ENCODE results near the gene SPATA2L.
"Not testable (repeated sequence)": the region's sequence is repeated elsewhere in the genome, so short reads cannot be mapped to it uniquely, and the experiment has no call there.

Gene SPATA2L

DNA sequence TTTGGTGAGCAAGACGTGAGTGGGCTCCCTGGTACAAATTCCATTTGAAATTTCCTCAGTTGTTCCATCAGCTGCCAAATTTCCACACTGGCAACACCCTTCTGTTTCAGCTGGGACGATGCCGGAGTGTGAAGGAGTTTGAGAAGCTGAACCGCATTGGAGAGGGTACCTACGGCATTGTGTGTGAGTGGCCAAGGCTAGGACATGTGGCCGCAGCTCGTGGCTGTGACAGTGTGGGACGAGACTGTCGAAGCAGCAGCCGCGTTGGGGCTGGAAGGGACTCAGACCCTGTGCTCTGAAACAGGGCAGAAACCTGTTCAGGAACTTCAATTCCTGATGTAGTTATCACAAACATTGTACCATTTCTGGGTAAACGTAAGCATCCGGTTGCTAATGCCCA lies 12.4 kb downstream of the SPATA2L start:
- DNase-seq: no peak

DNA sequence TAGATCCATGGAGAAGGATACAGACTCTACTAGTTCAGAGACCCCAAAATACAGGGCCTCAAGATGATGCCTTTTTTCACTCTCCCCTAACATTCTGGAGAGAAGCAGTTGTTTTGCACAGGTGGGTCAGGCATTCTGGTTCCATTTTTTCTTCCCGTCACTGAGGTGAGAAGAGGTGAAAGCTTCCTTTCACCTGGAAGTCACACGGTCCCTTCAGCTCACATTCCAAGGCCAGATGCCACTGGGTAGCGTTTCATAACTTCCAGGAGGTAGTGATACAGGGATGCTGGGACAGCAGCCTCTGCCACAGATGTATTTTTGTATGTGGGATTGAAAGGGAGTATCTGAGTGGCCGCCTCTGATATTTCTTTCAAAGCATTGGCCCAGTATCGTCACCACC lies 13.1 kb downstream of the SPATA2L start:
- DNase-seq: no peak

DNA sequence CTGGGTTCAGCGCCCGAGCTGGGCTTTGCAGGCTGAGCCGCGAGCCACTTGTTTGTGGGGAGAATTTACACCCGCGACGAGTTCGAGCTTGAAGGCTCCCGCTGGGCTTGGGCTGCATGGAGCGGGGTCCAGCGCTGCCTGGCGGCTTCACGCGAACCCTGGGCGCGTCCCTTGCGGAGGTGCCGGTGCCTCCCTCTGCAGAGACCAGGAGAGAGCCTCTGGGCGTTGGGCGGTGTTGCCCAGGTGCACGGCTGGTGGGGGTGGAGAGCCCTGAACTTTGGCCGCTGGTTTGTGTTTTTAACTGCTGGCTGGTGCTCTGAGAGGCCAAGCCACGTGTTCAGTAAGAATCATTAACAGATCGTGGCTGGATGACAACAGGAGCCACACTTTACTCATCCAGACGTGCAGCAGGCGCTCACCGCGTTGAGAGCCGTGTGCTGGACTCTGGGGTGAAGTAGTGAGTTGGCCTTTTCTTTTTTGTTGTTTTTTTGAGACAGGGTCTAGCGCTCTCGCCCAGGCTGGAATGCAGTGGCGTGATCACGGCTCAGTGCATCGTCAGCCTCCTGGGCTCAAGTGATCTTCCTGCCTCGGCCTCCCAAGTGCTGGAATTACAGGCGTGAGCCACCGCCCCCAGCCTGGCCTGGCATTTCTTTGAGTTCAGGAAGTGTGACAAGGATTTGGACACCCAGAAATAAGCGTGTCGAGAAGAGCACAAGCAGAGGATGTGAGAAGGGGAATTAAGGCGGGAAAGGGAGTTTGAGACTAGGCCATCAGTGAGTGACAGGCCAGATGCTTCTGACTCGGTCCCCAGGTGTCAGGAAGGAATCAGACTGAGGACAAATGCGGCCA lies 14.2 kb downstream of the SPATA2L start:
- no peak for DNase-seq

DNA sequence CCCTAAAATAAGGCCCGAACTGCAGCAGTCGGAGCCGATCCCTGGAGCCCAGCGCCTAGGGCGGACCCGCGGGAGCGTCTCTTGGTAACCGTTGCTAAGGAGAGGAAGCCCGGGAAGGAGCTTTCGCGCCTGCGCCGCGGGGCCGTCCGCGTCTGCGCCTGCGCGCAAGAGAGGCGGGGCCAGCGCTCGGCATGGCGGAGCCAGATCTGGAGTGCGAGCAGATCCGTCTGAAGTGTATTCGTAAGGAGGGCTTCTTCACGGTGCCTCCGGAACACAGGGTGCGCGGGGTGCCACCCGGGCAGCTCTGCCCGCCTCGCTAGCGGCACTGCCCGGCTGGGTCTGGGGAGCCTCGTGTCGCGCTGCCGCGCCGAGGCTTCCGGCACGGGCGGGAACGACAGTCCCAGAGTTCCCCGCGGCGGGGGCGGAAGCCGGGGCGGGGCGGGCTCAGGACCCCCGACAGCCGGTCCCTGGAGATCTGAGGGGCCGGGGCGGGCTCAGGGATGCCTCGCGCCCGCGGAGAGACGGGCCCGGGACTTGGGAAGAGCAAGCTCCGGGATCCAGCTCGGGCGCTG lies 14.9 kb downstream of the SPATA2L start, which contains the start of gene CDK10:
TSS of gene CDK10 (plus strand) at position 170 of the 572 bp plus-strand sequence. CDS start at position 192, 22 bp downstream.
- DNase-seq: peak; percentile 74 to 88 (median 81)

DNA sequence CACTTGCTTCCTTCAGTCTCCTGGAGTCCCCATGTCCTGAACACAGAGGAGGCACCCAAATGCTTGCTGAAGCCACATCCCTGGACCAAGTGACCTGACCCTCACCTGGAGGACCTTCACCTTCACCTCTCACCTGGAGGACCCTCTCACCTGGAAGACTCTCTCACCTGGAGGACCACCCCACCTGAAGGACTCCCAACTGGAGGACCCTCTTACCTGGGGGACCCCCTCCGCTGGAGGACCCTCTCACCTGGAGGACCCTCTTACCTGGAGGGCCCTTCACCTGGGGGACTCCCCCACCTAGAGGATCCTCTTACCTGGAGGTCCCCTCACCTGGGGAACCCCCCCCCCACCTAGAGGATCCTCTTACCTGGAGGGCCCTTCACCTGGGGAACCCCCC lies 15.6 kb downstream of the SPATA2L start:
- DNase-seq: no peak

DNA sequence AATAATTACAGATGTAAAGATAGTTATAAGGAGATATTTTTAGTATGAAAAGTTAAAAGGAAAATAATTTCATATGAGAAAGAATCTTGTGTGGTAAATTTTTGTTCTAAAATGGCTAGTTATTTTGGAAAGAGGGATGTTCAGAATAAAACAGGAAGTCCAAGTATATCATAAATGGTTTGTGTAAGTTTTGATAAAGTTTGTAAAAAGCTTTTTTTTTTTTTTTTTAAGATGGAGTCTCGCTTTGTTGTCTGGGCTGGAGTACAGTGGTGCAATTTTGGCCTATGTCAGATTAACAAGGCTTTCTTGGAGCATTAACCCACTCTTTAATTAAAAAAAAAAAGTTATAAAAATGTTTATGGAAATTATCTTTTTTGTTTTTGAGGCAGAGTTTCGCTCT lies 23.2 kb downstream of the SPATA2L start:
- DNase-seq: no peak

DNA sequence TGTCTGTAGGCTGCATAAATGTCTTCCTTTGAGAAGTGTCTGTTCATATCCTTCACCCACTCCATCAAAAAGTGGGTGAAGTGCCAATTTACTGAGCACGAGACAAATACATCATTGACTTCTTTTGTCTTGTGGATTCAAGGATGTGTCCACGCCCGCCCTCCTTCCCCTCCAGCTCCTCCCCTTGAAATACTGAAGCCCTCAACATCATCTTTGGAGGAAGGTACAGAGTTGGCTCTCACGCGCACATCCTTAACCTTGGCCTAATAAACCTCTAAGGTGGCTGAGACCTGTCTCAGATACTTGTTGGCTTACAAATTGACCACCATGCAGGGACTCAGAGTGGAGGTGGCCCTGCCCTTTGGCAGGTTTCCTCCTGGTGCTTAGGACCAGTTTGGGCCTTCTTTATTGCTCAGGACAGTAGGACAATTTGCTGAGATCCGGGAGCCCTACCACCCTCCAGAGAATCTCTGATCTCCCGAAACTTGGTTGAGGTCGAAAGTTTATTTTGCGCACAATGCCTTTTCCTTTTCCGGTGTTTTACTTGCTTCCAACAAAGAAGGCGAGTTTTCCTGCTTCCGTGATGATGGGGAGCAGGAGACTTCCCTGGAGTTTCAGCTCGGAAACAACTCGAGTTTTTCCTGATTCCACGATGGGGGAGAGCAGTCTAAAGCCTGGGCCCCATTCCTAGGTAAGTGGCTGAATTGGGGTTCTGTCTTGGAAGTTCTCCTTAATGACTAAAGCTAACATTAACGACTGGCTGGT lies 29.1 kb downstream of the SPATA2L start:
- DNase-seq: no peak

DNA sequence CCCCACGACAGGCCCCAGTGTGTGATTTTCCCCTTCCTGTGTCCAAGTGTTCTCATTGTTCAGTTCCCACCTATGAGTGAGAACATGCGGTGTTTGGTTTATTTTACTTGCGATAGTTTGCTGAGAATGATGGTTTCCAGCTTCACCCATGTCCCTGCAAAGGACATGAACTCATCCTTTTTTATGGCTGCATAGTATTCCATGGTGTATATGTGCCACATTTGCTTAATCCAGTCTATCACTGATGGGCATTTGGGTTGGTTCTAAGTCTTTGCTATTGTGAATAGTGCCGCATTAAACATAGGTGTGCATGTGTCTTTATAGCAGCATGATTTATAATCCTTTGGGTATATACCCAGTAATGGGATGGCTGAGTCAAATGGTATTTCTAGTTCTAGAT lies 29.9 kb downstream of the SPATA2L start:
- DNase-seq: not testable (repeated sequence)

DNA sequence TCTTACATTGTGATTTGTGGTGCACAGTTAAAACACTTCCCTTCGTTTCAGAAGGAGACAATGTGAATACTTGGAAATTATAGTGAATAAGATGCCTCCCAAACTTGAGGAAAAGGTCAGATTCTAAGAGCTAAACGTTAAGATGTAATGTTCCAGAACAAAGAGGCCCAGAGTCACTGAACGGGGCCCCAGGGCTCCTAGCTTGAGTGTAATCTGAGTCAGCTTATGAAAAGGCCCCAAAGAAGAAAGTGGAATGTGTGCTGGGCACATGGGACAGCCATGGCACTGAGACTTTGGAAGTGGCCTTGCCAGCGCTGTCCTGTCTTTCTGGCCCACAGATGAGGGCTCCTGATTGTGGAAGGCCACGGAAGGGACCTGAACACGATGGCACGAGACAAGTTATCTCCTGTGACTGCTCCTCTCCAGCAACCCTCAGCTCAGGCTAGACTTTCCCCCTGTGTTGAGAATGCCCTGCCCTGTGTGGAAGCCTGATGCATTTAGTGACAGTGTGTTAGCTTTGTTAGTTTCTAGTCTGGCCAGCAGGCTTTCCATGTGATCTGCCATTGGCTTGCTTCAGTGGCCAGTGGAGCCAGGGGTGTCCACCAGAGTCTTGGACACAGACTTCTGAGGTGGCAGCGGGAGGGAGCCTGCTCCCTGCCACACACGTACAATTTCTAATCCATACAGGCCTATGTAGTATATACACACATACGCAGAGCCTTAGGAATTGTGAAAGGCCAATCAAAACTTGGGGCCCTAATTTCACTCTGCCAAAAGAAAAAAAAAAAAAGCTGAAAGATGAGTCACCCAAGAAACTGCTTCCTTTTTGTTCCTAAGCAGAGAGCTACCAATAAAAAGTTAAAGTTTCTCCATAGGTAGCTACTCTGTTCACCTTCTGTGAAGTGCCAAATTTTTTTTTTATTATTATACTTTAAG lies 30.7 kb downstream of the SPATA2L start:
- no peak for DNase-seq

DNA sequence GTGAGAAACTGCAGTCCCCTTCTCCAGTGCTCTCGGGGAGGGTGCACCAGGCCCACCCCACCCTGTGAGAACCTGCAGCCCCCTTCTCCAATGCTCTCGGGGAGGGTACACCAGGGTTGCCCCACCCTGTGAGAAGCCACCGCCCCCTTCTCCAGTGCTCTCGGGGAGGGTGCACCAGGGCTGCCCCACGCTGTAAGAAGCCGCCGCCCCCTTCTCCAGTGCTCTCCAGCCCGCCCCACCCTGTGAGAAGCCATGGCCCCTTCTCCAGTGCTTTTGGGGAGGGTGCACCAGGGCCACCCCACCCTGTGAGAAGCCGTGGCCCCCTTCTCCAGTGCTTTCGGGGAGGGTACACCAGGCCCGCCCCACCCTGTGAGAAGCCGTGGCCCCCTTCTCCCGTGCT lies 31.8 kb downstream of the SPATA2L start:
- no peak for DNase-seq

DNA sequence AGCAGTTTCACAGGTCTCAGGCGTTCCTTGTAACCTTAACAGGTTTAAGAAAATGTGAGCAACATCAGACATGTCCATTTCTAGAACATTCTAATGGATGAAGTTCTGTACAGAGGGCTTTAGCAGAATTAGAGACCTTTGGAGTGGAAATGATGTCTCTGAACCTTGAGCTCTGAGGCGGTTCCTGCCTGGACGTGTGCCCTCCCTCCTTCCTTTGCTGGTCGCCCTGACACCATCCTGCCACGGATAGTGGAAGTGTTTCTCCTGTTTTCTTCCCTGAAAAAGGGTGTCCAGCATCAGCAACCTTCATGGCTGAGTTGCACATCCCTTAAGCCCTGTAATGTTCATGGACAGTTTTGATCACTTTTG lies 32.7 kb downstream of the SPATA2L start:
- DNase-seq: no peak

DNA sequence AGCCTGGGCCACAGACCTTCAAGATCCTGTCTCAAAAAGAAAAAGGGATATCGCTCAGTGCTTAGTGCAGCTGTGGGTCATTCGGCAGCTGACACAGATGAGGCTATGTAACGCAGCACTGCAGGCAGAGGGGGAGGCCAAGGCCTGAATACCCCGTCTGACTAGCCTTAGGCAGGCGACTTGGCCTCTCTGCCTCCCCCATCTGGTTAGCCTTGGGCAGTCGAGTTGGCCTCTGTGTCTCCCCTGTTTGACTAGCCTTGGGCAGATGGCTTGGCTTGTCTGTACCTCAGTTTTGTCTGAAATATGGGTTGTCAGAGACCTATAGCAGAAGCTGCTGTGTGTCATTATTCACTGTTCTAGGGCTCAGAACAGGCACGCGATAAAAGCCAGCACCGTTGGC lies 33.9 kb downstream of the SPATA2L start:
- DNase-seq: no peak

DNA sequence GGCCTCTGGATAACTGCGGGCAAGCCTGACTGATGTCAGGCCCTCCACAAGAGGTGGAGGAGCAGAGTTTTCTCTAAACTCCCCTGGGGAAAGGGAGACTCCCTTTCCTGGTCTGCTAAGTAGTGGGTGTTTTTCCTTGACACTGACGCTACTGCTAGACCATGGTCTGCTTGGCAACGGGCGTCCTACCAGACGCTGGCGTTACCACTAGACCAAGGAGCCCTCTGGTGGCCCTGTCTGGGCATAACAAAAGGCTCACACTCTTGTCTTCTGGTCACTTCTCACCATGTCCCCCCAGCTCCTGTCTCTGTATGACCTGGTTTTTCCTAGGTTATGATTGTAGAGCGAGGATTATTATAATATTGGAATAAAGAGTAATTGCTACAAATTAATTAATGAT lies 34.5 kb downstream of the SPATA2L start:
- not testable (repeated sequence) for DNase-seq

DNA sequence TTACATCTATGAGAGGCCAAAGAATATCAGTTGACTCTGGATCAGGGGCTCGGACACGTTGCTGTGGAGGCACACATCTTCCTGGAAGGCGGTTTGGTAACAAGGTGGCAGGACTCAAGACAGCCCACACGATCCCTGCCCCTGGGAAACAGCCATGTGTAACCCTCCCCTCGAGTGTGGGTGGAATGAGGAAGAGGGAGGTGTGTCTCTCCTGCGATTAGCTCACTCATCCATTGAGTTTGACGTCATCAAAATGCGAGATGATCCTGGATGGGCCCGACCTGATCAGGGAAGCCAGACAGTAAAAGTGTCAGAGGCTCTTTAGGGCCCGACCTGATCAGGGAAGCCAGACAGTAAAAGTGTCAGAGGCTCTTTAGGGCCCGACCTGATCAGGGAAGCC lies 37.3 kb downstream of the SPATA2L start:
- DNase-seq: not testable (repeated sequence)

DNA sequence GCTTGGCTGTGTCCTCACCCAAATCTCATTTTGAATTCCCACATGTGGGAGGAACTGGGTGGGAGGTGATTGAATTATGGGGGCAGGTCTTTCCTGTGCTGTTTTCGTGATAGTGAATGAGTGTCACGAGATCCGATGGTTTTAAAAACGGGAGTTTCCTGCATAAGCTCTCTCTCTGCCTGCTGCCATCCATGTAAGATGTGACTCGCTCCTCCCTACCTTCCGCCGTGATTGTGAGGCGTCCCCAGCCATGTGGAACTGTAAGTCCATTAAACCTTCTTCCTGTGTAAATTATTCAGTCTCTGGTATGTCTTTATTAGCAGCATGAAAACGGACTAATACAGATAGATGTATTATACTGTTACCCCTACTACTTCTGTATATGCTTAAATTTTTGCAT lies 40.3 kb downstream of the SPATA2L start:
- no peak for DNase-seq

DNA sequence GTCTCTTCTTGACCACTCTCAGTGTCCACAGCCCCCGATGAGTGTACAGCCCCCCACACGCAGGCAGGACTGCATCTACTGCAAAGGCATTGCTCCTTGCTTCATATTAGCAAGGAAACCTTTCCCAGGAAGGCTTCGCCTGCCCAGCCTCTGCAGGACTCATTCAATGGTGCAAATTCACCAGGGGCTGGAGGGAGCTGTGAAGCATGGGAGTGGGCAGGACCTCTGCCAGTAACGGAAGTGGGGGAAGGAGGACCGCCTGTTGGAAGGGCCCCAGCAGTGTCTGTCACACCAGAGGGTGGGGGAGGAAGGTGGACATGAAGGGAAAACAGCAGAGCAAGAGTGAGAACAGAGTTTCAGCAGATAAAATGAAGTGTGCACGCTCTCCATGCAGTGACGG lies 41.4 kb downstream of the SPATA2L start:
- no peak for DNase-seq

DNA sequence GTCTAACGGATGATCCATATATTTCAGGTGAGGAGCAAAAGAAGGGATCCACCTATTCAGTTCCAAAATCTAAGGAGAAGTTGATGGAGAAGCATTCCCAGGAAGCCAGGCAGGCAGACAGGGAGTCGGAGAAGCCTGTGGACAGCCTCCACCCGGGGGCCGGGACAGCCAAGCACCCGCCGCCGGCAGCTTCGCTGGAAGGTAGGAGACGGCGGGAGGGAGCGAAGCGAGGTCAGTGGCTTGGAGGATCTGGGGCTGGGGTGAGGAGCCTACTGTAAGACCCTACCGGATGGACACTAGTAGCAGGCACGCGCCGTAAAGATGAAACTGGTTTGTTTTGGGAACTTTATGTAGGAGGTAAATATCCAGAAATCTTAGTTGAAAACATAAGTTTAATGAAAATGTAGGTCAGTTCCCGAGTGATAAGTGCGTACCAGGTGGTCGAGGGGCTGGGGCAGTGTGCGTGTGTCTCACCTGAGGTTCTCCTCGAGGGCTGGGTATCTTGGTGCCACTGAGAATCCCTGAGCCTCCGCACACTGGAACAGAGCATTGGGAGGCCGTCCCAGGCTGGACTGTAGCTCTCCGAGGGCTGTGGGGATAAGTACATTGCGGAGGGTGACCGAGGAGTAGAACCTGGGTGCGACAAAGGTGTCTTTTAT lies 43.2 kb downstream of the SPATA2L start:
- DNase-seq: no peak

DNA sequence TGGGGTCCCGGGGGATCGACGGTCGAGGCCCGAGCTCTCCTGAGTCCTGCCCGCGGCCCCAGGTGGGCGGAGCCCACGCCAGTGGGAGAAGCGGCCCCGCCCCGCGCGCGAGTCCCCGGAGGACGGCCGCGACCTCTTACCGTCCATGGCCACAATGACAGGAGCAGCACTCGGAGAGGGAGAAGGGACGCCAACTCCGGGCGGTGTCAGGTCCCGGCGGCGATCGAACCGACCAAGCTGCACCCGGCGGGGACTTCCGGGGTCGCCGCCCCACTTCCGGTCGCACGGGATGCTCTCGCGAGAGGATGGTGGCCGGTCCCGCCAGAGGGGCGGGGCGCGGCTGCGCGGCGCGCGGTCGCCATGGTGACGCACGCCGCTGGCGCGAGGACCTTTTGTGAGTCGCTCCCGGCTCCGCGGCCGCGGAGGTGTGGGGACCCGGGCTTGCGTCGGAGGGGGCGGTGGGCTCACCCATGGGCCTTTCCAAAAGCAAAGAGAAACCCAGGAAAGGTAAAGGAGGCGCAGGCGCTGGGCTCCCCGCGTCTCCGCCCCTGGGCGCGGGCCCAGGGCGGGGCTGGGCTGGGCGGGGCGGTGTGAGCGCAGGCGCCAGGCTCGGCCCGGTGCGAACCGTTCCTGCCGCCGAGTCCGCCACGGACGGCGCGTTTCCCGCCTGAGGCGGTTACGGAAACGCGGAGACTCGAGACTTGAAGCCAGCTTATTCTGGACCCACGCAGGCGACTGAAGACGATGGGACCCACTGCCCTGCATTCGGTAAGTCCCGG lies 43.9 kb downstream of the SPATA2L start, which contains the start of the genes CHMP1A and SPATA33:
TSS of gene CHMP1A (minus strand) at position 267 of the 779 bp plus-strand sequence. CDS start at position 147, 120 bp downstream.
TSS of gene SPATA33 (plus strand) at position 395 of the 779 bp plus-strand sequence. CDS start at position 471, 76 bp downstream.
- peak; percentile 88 to 94 (median 89) for DNase-seq

DNA sequence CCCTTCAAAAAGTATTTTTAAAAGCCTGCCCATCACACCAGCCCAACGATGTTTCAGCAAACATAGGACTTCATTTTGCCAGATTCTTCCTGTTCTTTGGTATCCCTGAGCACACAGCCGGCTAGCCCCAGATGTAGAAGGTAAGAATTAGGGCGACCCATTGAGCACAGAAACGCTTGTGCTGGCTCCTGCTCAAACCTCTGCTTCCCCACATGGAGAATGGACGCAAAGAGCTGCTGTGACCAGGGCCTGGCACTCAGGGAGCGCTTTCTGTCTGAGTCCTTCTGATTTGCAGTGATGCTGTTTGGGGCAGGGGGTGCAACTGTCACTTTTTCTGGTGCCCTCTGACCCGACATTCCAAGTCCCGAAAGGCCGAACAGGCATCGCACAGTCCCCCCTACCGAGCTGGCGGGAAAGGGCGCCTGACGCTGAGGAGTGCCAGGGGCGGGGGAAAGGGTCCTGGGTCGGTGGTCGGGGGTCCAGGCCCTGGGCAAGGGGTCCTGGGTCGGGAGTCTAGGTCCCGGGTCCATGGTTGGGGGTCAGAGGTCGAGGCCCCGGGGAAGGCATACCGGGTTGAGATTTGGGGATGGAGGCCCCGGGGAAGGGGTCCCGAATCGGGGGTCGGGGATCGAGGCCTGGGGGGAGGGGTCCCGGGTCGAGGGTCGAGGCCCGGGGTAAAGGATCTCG lies 44.9 kb downstream of the SPATA2L start:
- DNase-seq: no peak

DNA sequence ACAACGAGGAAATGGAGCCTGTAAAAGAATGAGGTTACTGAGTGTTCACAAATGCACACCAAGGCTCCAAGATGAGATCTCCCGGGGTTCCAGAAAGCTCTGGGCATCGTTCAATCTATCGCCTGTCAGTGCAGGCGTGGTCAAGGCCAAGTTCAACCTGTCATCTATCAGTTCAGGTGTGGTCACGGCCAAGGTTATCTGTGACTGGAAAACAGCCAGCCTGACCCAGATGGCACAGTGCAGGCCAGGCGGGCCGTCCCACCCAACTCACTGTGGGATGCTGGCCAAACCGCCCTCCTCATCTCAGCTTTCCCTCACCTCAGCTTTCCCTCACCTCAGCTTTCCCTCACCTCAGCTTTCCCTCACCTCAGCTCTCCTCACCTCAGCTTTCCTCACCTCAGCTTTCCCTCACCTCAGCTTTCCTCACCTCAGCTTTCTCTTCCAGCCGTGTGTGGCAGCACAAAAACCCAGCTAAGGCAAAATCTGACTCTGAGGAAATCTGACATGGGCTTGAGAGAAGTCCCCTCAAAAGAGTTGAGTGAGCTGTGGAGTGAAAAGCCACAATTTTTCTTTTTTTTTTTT lies 46.4 kb downstream of the SPATA2L start:
- DNase-seq: no peak
